NOMO-1 (cell line): ENCODE results near the gene KATNB1.
A peak's percentile ranks its signal among the peaks of the same experiment; 100 is the strongest.

ENCODE experiments used
- DNase-seq, 2 experiments: peaks; one replicate each; lab custom pipeline; 2025; ENCODE audit not compliant: unreplicated experiment in 2 of 2; lab: John Stamatoyannopoulos, UW

The KATNB1 gene

DNA sequence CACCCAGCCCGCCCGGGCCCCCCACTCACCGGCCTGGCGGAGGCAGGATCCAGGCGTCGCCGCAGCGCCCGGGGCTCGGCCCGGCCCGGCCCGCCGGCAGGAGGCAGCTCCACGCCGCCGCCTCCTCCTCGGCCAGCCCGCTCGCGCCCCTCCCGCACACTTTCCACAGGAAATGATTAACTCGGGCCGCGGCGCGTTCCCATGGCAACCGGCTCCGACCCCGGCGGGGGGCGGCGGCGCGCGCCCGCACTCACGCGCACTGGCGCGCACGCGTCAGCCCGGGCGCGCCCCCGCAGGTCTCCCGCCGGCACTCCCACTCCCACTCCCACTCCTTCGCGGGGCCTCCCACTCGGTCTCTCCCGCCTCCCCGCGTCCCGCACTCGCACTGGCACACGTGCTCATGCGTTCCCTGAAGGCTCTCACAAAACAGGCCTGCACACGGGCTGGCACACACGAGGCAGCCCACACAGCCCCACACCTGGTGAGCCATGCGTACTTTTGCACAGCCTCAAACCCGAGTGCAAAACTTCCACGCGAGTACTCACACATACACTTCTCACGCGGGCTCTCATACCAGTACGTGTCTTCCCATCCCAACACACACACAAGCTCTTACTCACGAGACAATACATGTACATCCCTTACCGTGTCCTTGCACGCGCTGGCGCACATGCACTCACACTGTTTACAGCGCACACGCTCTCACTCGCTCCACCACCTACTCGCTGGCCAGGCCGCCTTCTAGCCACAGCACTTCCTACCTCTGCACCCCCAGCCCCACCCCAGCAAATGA is 67.0 kb downstream of the KATNB1 start, which contains the start of gene KIFC3:
Gene KIFC3, minus strand, starts transcription at position 151 of the 793 bp plus-strand sequence. CDS start 4,248 bp downstream, outside the sequence.
- peak; percentile 30 to 55 for DNase-seq

GRCh38 chr16:57803134-57803990 is 67.8 kb downstream of the KATNB1 start:
- DNase-seq: no peak

- DNase-seq: no peak
These were observed 68.7 kb downstream of the KATNB1 start for GRCh38 chr16:57804111-57804837.

DNA sequence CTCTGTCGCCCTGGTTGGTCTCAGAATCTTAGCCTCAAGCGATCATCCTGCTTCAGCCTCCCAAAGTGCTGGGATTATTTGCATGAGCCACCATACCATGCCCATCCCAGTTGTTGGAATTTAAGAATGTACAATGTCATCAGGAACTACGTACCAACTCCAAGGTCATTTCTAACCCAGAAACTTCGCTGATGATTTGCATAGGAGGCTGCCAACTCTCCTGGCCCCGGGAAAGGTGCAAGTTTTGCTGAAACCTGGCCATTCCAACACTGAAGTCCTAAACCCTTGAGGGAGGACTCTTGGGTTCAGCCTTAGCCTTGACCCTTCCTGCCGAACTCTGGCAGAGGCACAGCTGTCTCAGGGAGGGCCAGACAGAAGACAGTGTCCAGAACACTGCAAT is 69.6 kb downstream of the KATNB1 start:
- DNase-seq: no peak
